ENCODE results near the gene SLC20A1. TPM values are rescaled to one million over a fixed set of nuclear protein-coding genes. Genes with fewer than 3 reads are reported as not detected.
A peak's percentile ranks its signal among the peaks of the same experiment; 100 is the strongest.
"Not testable (repeated sequence)": the region's sequence is repeated elsewhere in the genome, so short reads cannot be mapped to it uniquely, and the experiment has no call there.

The SLC20A1 gene
- total RNA-seq, result 18.5 TPM

- peak; percentile 98 for ATAC-seq
Observed at GRCh38 chr2:112645310-112646101, at the start of gene SLC20A1. Gene SLC20A1, plus strand, starts transcription at chr2:112645939. Its CDS starts 890 bp downstream, at chr2:112646829.

- ATAC-seq, result no peak
Observed at GRCh38 chr2:112597537-112598322, 48.0 kb upstream of the SLC20A1 start.

- no peak for ATAC-seq
Observed at GRCh38 chr2:112600634-112601033, 45.1 kb upstream of the SLC20A1 start.

- ATAC-seq, result no peak
Observed at GRCh38 chr2:112601754-112602153, 44.0 kb upstream of the SLC20A1 start.

GRCh38 chr2:112602917-112603316 is 42.8 kb upstream of the SLC20A1 start:
- no peak for ATAC-seq

GRCh38 chr2:112603731-112604130 is 42.0 kb upstream of the SLC20A1 start:
- ATAC-seq, result no peak

- ATAC-seq, result no peak
Observed at GRCh38 chr2:112604952-112605351, 40.8 kb upstream of the SLC20A1 start.

GRCh38 chr2:112605926-112606325 is 39.8 kb upstream of the SLC20A1 start:
- no peak for ATAC-seq

GRCh38 chr2:112606547-112606946 is 39.2 kb upstream of the SLC20A1 start:
- no peak for ATAC-seq

GRCh38 chr2:112607680-112608438 is 37.9 kb upstream of the SLC20A1 start:
- no peak for ATAC-seq

GRCh38 chr2:112609320-112609719 is 36.4 kb upstream of the SLC20A1 start:
- not testable (repeated sequence) for ATAC-seq

GRCh38 chr2:112612283-112612682 is 33.5 kb upstream of the SLC20A1 start:
- ATAC-seq, result not testable (repeated sequence)

- no peak for ATAC-seq
Observed at GRCh38 chr2:112614201-112614840, 31.4 kb upstream of the SLC20A1 start.

- no peak for ATAC-seq
Observed at GRCh38 chr2:112615051-112615450, 30.7 kb upstream of the SLC20A1 start.

GRCh38 chr2:112615798-112616197 is 29.9 kb upstream of the SLC20A1 start:
- ATAC-seq, result not testable (repeated sequence)

GRCh38 chr2:112618383-112618782 is 27.4 kb upstream of the SLC20A1 start:
- ATAC-seq, result no peak

GRCh38 chr2:112621790-112622527 is 23.8 kb upstream of the SLC20A1 start:
- ATAC-seq, result no peak

- peak; percentile 41 for ATAC-seq
Observed at GRCh38 chr2:112622528-112622849, 23.2 kb upstream of the SLC20A1 start.

GRCh38 chr2:112623913-112624777 is 21.6 kb upstream of the SLC20A1 start:
- ATAC-seq, result peak; percentile 91

GRCh38 chr2:112625474-112626114 is 20.1 kb upstream of the SLC20A1 start:
- ATAC-seq, result no peak
